Mononuclear cell (primary cell): ENCODE measurements around the gene NRL. TPM values are rescaled to one million over a fixed set of nuclear protein-coding genes. Genes with fewer than 3 reads are reported as not detected.

Experiments
- H3K27me3 ChIP-seq: 2 replicates; pipeline ENCODE4 v1.6.0; 2011; ENCODE audit warnings: low read length, control low read depth; ENCODE audit not compliant: insufficient read depth
- H3K4me1 ChIP-seq: 2 replicates; pipeline ENCODE4 v1.5.1; 2011; ENCODE audit warnings: mild to moderate bottlenecking, low read length, control low read depth; ENCODE audit not compliant: insufficient read depth
- H3K4me3 ChIP-seq: 2 replicates; pipeline ENCODE4 v1.5.1; 2011; ENCODE audit warnings: mild to moderate bottlenecking, low read length, moderate library complexity
- H3K9me3 ChIP-seq: 2 replicates; pipeline ENCODE4 v1.5.1; 2011; ENCODE audit warnings: low read depth, mild to moderate bottlenecking, control low read depth, low read length
- total RNA-seq: library from RNA; depleted of rRNA; stranded (reverse); fragments of >200 nt; gene quantifications from one replicate; pipeline ENCODE4 v1.2.3, GENCODE V29; 2012

The NRL gene
- total RNA-seq, 1 donor = 1.2 TPM

- Histone ChIP-seq H3K4me3 (no peak overlapping the region), H3K27me3 (no peaks in the 10 kb centered on the region), H3K9me3 (no peaks in the 10 kb centered on the region), H3K4me1 (peaks cover 46% of the 10 kb centered on the region)
Measured at GRCh38 chr14:24092110-24092504, 22.6 kb downstream of the NRL start.

- no peaks in the 10 kb centered on the region for H3K9me3 ChIP-seq
- H3K4me1 ChIP-seq = peaks cover 34% of the 10 kb centered on the region
- H3K4me3 ChIP-seq = no peak overlapping the region
- H3K27me3 ChIP-seq = no peaks in the 10 kb centered on the region
Measured at GRCh38 chr14:24089890-24090289, 24.9 kb downstream of the NRL start.

- H3K9me3 ChIP-seq = no peaks in the 10 kb centered on the region
Measured at GRCh38 chr14:24088095-24088494, 26.7 kb downstream of the NRL start.

GRCh38 chr14:24087004-24087403, 27.7 kb downstream of the NRL start:
- Histone ChIP-seq H3K4me1 (peaks cover 10% of the 10 kb centered on the region), H3K4me3 (no peak overlapping the region), H3K27me3 (no peaks in the 10 kb centered on the region), H3K9me3 (no peaks in the 10 kb centered on the region)

More at GRCh38 chr14:24088095-24088494, 26.7 kb downstream of the NRL start:
- no peak overlapping the region for H3K4me3 ChIP-seq
- H3K27me3 ChIP-seq = no peaks in the 10 kb centered on the region
- peaks cover 21% of the 10 kb centered on the region for H3K4me1 ChIP-seq

GRCh38 chr14:24086193-24086955, 28.4 kb downstream of the NRL start:
- no peaks in the 10 kb centered on the region for H3K9me3 ChIP-seq
- H3K4me1 ChIP-seq = peaks cover 15% of the 10 kb centered on the region
- H3K27me3 ChIP-seq = peaks cover 3% of the 10 kb centered on the region
- H3K4me3 ChIP-seq = no peak overlapping the region

GRCh38 chr14:24085215-24085614, 29.5 kb downstream of the NRL start:
- Histone ChIP-seq H3K27me3 (peaks cover 9% of the 10 kb centered on the region), H3K4me1 (peaks cover 17% of the 10 kb centered on the region), H3K9me3 (no peaks in the 10 kb centered on the region), H3K4me3 (no peak overlapping the region)

GRCh38 chr14:24084440-24084839, 30.3 kb downstream of the NRL start:
- Histone ChIP-seq H3K27me3 (peaks cover 9% of the 10 kb centered on the region), H3K4me1 (peaks cover 18% of the 10 kb centered on the region), H3K4me3 (no peak overlapping the region), H3K9me3 (no peaks in the 10 kb centered on the region)

- Histone ChIP-seq H3K4me3 (no peak overlapping the region), H3K27me3 (peaks cover 9% of the 10 kb centered on the region), H3K9me3 (no peaks in the 10 kb centered on the region), H3K4me1 (peaks cover 18% of the 10 kb centered on the region)
Measured at GRCh38 chr14:24083462-24083861, 31.3 kb downstream of the NRL start.

GRCh38 chr14:24082411-24083080, 32.2 kb downstream of the NRL start:
- no peak overlapping the region for H3K4me3 ChIP-seq
- H3K27me3 ChIP-seq = peaks cover 9% of the 10 kb centered on the region
- no peaks in the 10 kb centered on the region for H3K9me3 ChIP-seq
- peaks cover 18% of the 10 kb centered on the region for H3K4me1 ChIP-seq

- Histone ChIP-seq H3K4me3 (peak overlapping the region; percentile 55), H3K4me1 (peaks cover 18% of the 10 kb centered on the region), H3K9me3 (no peaks in the 10 kb centered on the region), H3K27me3 (peaks cover 9% of the 10 kb centered on the region)
Measured at GRCh38 chr14:24081739-24082211, 33.0 kb downstream of the NRL start.

GRCh38 chr14:24080888-24081738, 33.6 kb downstream of the NRL start:
- peak overlapping the region; percentile 55 for H3K4me3 ChIP-seq
- H3K9me3 ChIP-seq = no peaks in the 10 kb centered on the region
- H3K4me1 ChIP-seq = peaks cover 18% of the 10 kb centered on the region
- H3K27me3 ChIP-seq = peaks cover 9% of the 10 kb centered on the region

GRCh38 chr14:24080142-24080530, 34.6 kb downstream of the NRL start:
- peaks cover 9% of the 10 kb centered on the region for H3K27me3 ChIP-seq
- H3K4me1 ChIP-seq = peaks cover 26% of the 10 kb centered on the region
- H3K9me3 ChIP-seq = no peaks in the 10 kb centered on the region
- no peak overlapping the region for H3K4me3 ChIP-seq

GRCh38 chr14:24079491-24080141, 35.1 kb downstream of the NRL start:
- H3K9me3 ChIP-seq = no peaks in the 10 kb centered on the region
- peaks cover 9% of the 10 kb centered on the region for H3K27me3 ChIP-seq
- H3K4me1 ChIP-seq = peaks cover 28% of the 10 kb centered on the region
- no peak overlapping the region for H3K4me3 ChIP-seq

GRCh38 chr14:24078146-24078545, 36.6 kb downstream of the NRL start:
- H3K9me3 ChIP-seq = no peaks in the 10 kb centered on the region
- peaks cover 28% of the 10 kb centered on the region for H3K4me1 ChIP-seq
- H3K27me3 ChIP-seq = peaks cover 9% of the 10 kb centered on the region
- H3K4me3 ChIP-seq = no peak overlapping the region
